Measurements from ENCODE around the gene NFIC.
A peak's percentile ranks its signal among the peaks of the same experiment; 100 is the strongest.
"Not testable (repeated sequence)": the region's sequence is repeated elsewhere in the genome, so short reads cannot be mapped to it uniquely, and the experiment has no call there.

The NFIC gene

GRCh38 chr19:3496392-3497273 is 130.2 kb downstream of the NFIC start:
- no peak for DNase-seq

GRCh38 chr19:3497757-3498520 is 131.6 kb downstream of the NFIC start:
- DNase-seq, result no peak

- no peak for DNase-seq
Measured at GRCh38 chr19:3499738-3500428, 133.5 kb downstream of the NFIC start.

- peak; percentile 99 for DNase-seq
Measured at GRCh38 chr19:3500429-3501101, 134.2 kb downstream of the NFIC start, which contains the start of gene DOHH. Gene DOHH (minus strand): TSS chr19:3500674. CDS start chr19:3496814, 3,860 bp downstream.

- no peak for DNase-seq
Measured at GRCh38 chr19:3501780-3502179, 135.4 kb downstream of the NFIC start.

- DNase-seq, result no peak
Measured at GRCh38 chr19:3503036-3503572, 136.7 kb downstream of the NFIC start.

- no peak for DNase-seq
Measured at GRCh38 chr19:3504735-3505134, 138.4 kb downstream of the NFIC start.

GRCh38 chr19:3505598-3506383 is 139.4 kb downstream of the NFIC start, which contains the start of gene FZR1:
Gene FZR1 (plus strand): TSS chr19:3506311. CDS start chr19:3522990, 16,679 bp downstream.
- peak; percentile 99 for DNase-seq

- DNase-seq, result peak; percentile 33
Measured at GRCh38 chr19:3506384-3507340, 140.3 kb downstream of the NFIC start.

- DNase-seq, result peak; percentile 35
Measured at GRCh38 chr19:3507371-3508120, 141.2 kb downstream of the NFIC start.

GRCh38 chr19:3508121-3508661 is 141.8 kb downstream of the NFIC start:
- not testable (repeated sequence) for DNase-seq

- DNase-seq, result no peak
Measured at GRCh38 chr19:3508771-3509535, 142.6 kb downstream of the NFIC start.

GRCh38 chr19:3509566-3509989 is 143.2 kb downstream of the NFIC start:
- DNase-seq, result no peak

GRCh38 chr19:3510727-3511126 is 144.3 kb downstream of the NFIC start:
- DNase-seq, result no peak

- DNase-seq, result no peak
Measured at GRCh38 chr19:3511506-3512251, 145.3 kb downstream of the NFIC start.

GRCh38 chr19:3512562-3513228 is 146.3 kb downstream of the NFIC start:
- DNase-seq, result no peak
